GM12874 (cell line): Measurements from ENCODE around the gene TEAD2.
A peak's percentile ranks its signal among the peaks of the same experiment; 100 is the strongest.

Source experiments
- TF ChIP-seq, protein P1 (sequence below): IDR thresholded peaks from 2 replicates; pipeline ENCODE4 v1.5.1; 2011; ENCODE audit warnings: low read depth, mild to moderate bottlenecking, control low read depth, low read length, moderate library complexity; ENCODE audit not compliant: insufficient read depth

The TEAD2 gene

DNA sequence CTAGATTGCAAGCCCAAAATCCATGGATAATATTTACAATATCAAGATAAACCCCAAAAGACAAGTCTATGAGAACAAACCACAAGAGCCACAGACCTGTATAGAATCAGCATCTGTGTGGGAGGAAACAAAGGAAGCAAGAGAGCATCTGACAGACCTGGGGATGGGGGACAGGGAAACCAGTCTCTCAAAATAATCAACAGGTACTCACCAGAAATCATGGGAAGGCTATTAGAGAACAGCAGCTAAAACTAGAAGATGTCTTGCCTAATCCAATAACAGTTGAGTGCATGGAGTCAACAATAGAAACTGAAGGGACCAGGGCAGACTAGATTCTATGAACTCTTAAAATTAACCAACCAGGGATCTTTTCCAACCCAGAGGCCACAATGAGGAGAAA is 45.9 kb downstream of the TEAD2 start:
- TF ChIP-seq, protein P1, sequence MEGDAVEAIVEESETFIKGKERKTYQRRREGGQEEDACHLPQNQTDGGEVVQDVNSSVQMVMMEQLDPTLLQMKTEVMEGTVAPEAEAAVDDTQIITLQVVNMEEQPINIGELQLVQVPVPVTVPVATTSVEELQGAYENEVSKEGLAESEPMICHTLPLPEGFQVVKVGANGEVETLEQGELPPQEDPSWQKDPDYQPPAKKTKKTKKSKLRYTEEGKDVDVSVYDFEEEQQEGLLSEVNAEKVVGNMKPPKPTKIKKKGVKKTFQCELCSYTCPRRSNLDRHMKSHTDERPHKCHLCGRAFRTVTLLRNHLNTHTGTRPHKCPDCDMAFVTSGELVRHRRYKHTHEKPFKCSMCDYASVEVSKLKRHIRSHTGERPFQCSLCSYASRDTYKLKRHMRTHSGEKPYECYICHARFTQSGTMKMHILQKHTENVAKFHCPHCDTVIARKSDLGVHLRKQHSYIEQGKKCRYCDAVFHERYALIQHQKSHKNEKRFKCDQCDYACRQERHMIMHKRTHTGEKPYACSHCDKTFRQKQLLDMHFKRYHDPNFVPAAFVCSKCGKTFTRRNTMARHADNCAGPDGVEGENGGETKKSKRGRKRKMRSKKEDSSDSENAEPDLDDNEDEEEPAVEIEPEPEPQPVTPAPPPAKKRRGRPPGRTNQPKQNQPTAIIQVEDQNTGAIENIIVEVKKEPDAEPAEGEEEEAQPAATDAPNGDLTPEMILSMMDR = no peak

DNA sequence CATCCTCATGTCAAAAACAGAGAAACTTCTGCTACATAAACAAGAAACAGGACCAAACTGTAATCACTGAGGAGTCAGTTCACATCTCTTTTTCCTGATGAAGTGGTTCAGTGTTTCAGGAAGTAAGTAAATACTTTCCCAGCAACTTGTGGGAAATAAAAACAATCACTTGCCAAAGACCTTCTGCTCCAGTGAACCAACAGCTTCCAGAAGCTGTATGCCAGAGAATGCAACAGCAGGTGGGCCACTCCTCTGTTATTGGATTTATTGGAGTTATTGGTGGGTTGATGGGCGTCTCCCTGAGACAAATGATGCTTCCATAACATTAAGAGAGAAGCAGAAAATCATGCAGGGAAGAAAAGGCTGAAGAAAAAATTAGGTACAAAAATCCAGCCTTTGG is 47.1 kb downstream of the TEAD2 start:
- TF ChIP-seq, protein P1 = no peak

DNA sequence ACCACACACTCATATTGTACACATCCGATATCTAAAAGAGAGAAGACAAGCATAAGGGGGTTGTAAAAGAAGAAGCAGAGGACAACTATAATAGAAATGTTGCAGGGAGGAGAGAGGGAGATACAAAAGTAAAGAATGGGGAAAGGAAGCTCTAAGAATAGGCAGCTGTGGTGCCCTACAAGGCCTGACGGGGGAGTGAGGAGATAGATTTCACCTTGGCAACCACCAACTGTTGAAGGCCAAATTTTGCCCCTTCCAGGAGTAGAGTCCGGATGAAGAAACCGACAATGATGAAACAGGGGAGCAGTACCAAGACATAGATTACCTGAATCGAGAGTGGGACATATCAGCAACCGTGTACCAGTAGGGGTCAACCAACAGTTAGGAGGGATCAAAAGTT is 53.1 kb downstream of the TEAD2 start:
- TF ChIP-seq, protein P1 = no peak

DNA sequence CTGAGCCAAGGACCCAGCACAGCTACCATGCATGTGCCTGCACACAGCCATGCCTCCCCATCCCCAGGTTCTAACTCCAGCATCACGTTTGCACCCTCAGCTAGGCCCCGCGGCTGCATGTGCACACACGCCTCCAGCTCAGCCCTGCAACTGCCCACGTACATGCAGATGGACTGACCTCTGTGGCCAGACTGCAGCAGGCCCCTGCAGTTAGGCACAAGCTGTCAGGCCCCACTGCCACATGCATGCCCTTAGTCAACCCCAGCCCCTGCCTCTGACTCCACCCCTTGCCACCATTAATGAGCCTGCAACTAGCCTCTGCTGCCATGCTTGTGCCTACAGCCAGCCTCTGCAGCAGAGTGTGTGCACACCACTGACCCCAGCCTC is 60.4 kb downstream of the TEAD2 start:
- TF ChIP-seq, protein P1 = no peak

DNA sequence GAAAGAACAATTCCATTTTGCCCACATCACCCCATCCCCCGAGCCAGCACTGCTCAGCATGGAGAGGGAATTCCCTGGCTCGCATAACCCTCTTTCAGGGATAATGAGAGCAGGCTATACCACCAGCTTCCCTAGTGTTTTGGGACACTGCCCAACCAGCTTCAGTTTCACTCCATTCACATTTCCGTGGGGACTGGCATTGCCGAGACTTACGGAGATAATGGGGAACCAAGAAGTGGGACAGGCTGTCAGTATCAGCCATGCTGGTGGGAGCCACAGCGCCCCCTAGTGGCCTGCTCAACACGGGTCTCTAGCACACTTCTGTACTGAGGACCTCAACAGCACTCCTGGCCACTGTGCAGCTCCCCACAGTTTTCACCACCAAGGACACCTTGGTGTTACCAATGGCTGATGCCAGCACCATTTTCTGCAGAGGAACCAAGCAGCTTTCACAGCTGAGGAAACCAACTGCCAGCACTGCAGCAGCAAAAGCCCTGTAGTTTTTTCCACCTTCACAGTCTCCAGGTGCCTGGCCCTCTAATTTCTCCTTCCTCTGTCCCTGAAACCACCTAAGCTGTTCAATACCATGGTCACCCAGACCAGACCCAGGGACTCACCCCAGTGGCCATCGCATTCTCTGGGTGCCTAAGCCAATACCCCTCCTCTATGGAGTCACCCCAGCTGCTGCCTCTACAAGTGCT is 60.9 kb downstream of the TEAD2 start:
- TF ChIP-seq, protein P1 = peak; percentile 99

DNA sequence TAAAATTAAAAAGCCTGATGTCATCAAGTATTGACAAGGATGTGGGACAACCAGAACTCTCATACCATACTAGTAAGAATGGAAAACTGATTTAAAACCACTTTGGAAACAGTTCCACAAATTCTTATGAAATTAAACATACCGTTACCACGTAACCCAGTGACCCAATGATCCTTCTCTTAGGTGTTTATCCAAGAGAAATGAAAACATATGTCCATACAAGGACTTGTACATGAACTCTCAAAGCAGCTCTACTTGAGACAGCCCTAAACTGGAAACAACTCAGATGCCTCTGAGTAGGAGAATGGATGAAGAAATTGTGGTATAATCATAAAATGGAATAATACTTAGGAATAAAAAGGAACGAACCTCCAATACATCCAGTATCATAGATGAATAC is 64.8 kb downstream of the TEAD2 start:
- TF ChIP-seq, protein P1 = no peak

DNA sequence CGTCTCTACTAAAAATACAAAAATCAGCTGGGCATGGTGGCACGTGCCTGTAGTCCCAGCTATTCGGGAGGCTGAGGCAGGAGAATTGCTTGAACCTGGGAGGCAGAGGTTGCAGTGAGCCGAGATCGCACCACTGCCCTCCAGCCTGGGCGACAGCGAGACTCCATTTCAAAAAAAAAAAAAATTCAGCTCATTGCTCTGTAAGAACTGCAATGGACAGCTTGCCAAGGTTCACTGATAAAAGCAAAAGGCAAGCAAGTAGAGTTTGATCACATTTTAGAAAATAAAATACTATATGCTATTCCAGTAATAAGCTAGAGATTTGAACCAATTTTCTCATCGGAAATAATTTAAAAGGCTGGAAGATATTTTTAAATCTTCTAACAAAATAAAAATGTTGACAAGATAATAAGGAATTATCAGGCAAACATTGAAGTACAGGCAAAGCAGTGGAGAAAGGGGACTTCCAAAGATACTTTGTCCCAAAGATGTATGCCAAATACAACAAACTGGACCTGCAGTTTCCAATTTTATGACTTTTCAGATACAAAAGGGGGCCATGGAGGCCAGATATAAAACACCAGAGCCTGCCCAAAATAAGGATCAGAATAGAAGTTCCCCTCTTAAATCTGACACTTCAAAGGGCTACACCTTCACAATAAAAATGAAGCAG is 66.9 kb downstream of the TEAD2 start:
- TF ChIP-seq, protein P1 = no peak
